Fibroblast of lung (primary cell): Measurements from ENCODE around the gene ZBTB7C. TPM values are rescaled to one million over a fixed set of nuclear protein-coding genes. Genes with fewer than 3 reads are reported as not detected.

Source experiments
- DNase-seq, 2 donors: peaks; one replicate each; pipeline versions ENCODE4 v3.0.0 to v3.0.0-alpha.2; 2010; ENCODE audit warnings: low read depth in 2 of 2
- H2AFZ ChIP-seq: 2 replicates; pipeline ENCODE4 v1.5.1; 2012; ENCODE audit warnings: low read length, control low read depth, inconsistent platforms
- H3K27ac ChIP-seq: 2 replicates; pipeline ENCODE4 v1.5.1; 2011; ENCODE audit warnings: low read length, control low read depth; ENCODE audit not compliant: insufficient read depth
- H3K27me3 ChIP-seq: 2 replicates; pipeline ENCODE4 v1.5.1; 2011; ENCODE audit warnings: mild to moderate bottlenecking, low read length; ENCODE audit not compliant: control insufficient read depth, insufficient read depth
- H3K36me3 ChIP-seq: 2 replicates; pipeline ENCODE4 v1.5.1; 2011; ENCODE audit warnings: low read length; ENCODE audit not compliant: control insufficient read depth, insufficient read depth
- H3K4me1 ChIP-seq: 2 replicates; pipeline ENCODE4 v1.5.1; 2011; ENCODE audit warnings: low read length; ENCODE audit not compliant: control insufficient read depth, insufficient read depth; ENCODE audit errors: extremely low read depth
- H3K4me2 ChIP-seq: 2 replicates; pipeline ENCODE4 v1.5.1; 2011; ENCODE audit warnings: low read length, control low read depth; ENCODE audit not compliant: insufficient read depth; ENCODE audit errors: extremely low read depth
- H3K4me3 ChIP-seq, 4 experiments: fragments of 200-600 bp in 1 of 4; sonication (generic) in 1 of 4; replicated peaks in 1 of 4; 2 replicates each; pipeline ENCODE4 v1.5.1; 2011 to 2016; ENCODE audit warnings: low read length in 4 of 4, low read depth in 3 of 4, mild to moderate bottlenecking in 3 of 4, control low read depth in 2 of 4, inconsistent platforms in 1 of 4, mixed read lengths in 1 of 4; ENCODE audit not compliant: insufficient read depth in 1 of 4; ENCODE audit errors: control extremely low read depth in 1 of 4
- H3K79me2 ChIP-seq: 2 replicates; pipeline ENCODE4 v1.5.1; 2012; ENCODE audit warnings: mild to moderate bottlenecking, low read length, inconsistent platforms; ENCODE audit not compliant: control insufficient read depth, insufficient read depth
- H3K9ac ChIP-seq: 2 replicates; pipeline ENCODE4 v1.5.1; 2011; ENCODE audit warnings: mild to moderate bottlenecking, low read length, control low read depth; ENCODE audit not compliant: insufficient read depth
- H3K9me3 ChIP-seq: 2 replicates; pipeline ENCODE4 v1.5.1; 2012; ENCODE audit warnings: low read depth, low read length; ENCODE audit not compliant: control insufficient read depth, insufficient read depth
- H4K20me1 ChIP-seq: 2 replicates; pipeline ENCODE4 v1.5.1; 2011; ENCODE audit warnings: low read length; ENCODE audit not compliant: control insufficient read depth, insufficient read depth; ENCODE audit errors: extremely low read depth
- CTCF ChIP-seq, 2 donors: IDR thresholded peaks in 1 of 2; conservative IDR thresholded peaks in 1 of 2; 1 replicate in 1 of 2; 2 replicates in 1 of 2; pipeline ENCODE4 v1.5.1; 2011 to 2012; ENCODE audit warnings: low read length in 2 of 2, control low read depth in 1 of 2, inconsistent platforms in 1 of 2, low read depth in 1 of 2, mild to moderate bottlenecking in 1 of 2
- EZH2 ChIP-seq: IDR thresholded peaks from 2 replicates; pipeline ENCODE4 v1.5.1; 2012; ENCODE audit warnings: low read length, control low read depth, mild to moderate bottlenecking; ENCODE audit errors: missing control alignments
- polyA plus RNA-seq, 2 donors: library from polyadenylated mRNA; depleted of rRNA in 1 of 2; stranded (reverse) in 1 of 2; unstranded in 1 of 2; fragments of >200 nt; gene quantifications; 2 replicates each; pipeline ENCODE4 v1.2.1, GENCODE V29; 2011 to 2012; ENCODE audit warnings: missing spikeins in 1 of 2
- total RNA-seq: library from RNA; depleted of rRNA; stranded (reverse); fragments of >200 nt; gene quantifications from 2 replicates; pipeline ENCODE4 v1.2.1, GENCODE V29; 2014

ZBTB7C gene
- total and polyA plus RNA-seq, 2 donors (not counting 1 experiment from before 2014, with no cell fraction given) = 0.19 to 0.33 TPM

GRCh38 chr18:48199399-48199798 is 209.8 kb downstream of the ZBTB7C start:
- Histone ChIP-seq H3K27me3 (no peaks in the 10 kb centered on the region), H3K9ac (no peak overlapping the region), H4K20me1 (no peaks in the 10 kb centered on the region), H3K4me1 (no peaks in the 10 kb centered on the region), H3K79me2 (no peaks in the 10 kb centered on the region), H3K4me2 (no peak overlapping the region), H3K27ac (no peak overlapping the region), H3K4me3 (no peak overlapping the region), H3K36me3 (no peaks in the 10 kb centered on the region), H2AFZ (no peak overlapping the region), H3K9me3 (no peaks in the 10 kb centered on the region)
- TF ChIP-seq EZH2 (no peak), CTCF (conservative IDR thresholded peaks at IDR 0.05 in 1 of 2, IDR thresholded peaks at IDR 0.05 in 1 of 2; ENCODE audit: low read depth in 1 of 2, low read length in 2 of 2) (no peak)
- DNase-seq = no peak

GRCh38 chr18:48197819-48198218 is 211.4 kb downstream of the ZBTB7C start:
- Histone ChIP-seq H3K27me3 (no peaks in the 10 kb centered on the region), H2AFZ (no peak overlapping the region), H3K9ac (no peak overlapping the region), H3K4me3 (no peak overlapping the region), H3K79me2 (no peaks in the 10 kb centered on the region), H4K20me1 (no peaks in the 10 kb centered on the region), H3K36me3 (no peaks in the 10 kb centered on the region), H3K4me2 (no peak overlapping the region), H3K9me3 (no peaks in the 10 kb centered on the region), H3K27ac (no peak overlapping the region), H3K4me1 (no peaks in the 10 kb centered on the region)
- DNase-seq = no peak
- TF ChIP-seq CTCF (conservative IDR thresholded peaks at IDR 0.05 in 1 of 2, IDR thresholded peaks at IDR 0.05 in 1 of 2; ENCODE audit: low read depth in 1 of 2, low read length in 2 of 2) (no peak), EZH2 (no peak)

- H3K4me3 ChIP-seq = no peak overlapping the region
- H3K4me1 ChIP-seq = no peaks in the 10 kb centered on the region
- no peak overlapping the region for H3K27ac ChIP-seq
- H3K9me3 ChIP-seq = no peaks in the 10 kb centered on the region
- no peak for DNase-seq
- no peak overlapping the region for H2AFZ ChIP-seq
- TF ChIP-seq CTCF (conservative IDR thresholded peaks at IDR 0.05 in 1 of 2, IDR thresholded peaks at IDR 0.05 in 1 of 2; ENCODE audit: low read depth in 1 of 2, low read length in 2 of 2) (no peak), EZH2 (no peak)
- no peaks in the 10 kb centered on the region for H3K36me3 ChIP-seq
- no peaks in the 10 kb centered on the region for H3K79me2 ChIP-seq
- H3K9ac ChIP-seq = no peak overlapping the region
- no peaks in the 10 kb centered on the region for H4K20me1 ChIP-seq
- H3K27me3 ChIP-seq = no peaks in the 10 kb centered on the region
- H3K4me2 ChIP-seq = no peak overlapping the region
Observed at GRCh38 chr18:48195787-48196186, 213.4 kb downstream of the ZBTB7C start.
